HuH-7 (cell line): Measurements from ENCODE around the gene PPP1R18.

Source experiments
- DNase-seq: peaks from one replicate; pipeline ENCODE4 v3.0.0; 2011; ENCODE audit warnings: low spot score

The PPP1R18 gene

DNA sequence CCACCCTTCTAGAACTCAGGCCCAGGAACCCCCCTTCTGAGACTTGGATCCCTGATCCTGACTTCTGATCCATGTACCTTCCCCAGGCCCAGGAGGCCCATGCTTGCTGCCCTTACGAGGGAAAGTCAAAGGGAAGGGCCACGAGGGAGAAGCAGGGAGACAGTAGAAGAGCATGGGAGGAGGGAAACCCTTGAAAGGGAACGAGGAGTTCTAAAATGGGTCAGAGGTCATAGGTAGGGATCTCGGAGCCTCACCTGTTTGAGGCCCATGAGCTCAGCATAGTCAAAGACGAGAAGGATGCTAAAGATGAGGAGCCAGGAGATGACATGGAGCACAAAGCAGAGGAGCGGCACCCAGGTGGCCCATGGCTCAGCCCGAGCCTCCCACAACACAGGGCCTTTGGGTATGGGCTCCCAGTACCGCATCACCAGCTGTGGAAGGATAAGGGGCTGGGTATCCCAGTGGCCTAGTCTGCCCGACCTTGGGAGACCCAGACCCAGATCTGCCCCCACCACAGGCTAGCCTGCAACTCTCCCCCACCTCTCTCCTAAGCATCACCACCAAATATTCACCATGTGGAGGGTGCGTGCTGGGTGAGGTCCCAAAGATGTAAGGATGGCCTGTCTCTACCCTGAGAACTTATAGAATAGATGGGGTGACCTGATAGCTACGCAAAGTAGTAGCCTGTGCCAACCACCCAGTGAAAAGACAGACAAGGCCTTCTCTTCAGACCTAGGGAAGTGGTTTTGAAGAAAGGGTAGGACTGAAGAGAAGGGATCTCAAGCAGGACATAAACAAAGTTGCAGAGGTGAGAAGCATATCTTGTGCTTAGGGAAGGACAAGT is 2.8 kb upstream of the PPP1R18 start:
- no peak for DNase-seq

DNA sequence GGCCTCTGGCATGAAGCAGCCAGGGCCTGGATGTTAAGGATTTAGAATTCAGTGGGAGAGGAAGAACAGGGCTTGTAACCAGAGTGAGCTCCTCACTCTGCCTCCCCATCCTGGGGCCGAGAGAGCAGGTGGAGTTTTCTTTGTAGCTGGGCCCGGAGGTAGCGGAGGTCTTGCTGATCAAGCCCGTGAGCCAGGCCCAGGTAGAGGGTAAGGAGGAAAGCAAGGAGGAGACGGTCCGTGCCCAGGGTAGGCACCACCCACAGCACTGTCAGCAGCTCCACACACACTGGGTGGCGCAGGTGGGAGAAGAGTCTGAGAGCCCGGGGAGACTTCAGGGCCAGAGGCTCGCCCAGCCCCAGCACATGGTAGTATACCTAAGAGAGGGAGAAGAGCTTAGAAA is 2.1 kb upstream of the PPP1R18 start:
- no peak for DNase-seq

DNA sequence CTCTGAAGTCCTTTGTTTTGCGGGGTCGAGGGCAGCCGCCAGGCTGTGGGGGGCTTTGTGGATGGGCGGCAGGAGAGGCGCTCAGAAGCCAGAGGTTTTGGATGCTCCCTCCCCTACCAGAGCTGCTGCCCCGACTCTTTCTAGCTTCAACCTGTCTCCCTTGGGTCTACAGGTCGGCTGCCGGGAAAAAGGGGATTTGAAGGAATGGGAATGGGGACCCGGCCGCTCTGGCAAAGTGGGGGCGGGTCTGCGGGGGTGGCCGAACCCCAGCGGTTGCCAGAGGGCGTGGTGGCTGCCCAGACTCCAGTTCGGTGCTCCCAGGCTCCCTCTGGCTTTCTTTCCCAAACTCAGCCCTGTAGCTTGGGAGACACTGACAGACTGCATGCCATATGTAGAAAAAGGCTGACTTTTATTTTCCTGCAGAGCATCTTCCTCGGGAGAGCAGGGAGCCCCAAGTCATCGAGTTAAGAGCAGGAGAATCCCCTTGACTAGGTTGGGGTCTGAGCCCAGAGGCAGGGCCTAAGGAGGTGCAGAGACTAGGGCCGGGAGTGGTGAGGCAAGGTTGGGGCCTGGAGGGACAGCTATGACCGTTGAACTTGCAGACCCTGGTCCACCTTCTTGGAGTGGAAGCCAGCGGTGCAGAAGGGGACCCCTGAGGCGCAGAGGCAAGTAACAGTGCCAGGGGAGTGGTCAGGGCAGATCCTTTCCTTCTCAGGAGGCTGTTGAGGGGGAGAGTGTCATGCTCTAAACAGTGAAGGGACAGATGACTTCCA is 1.4 kb upstream of the PPP1R18 start:
- DNase-seq: no peak

DNA sequence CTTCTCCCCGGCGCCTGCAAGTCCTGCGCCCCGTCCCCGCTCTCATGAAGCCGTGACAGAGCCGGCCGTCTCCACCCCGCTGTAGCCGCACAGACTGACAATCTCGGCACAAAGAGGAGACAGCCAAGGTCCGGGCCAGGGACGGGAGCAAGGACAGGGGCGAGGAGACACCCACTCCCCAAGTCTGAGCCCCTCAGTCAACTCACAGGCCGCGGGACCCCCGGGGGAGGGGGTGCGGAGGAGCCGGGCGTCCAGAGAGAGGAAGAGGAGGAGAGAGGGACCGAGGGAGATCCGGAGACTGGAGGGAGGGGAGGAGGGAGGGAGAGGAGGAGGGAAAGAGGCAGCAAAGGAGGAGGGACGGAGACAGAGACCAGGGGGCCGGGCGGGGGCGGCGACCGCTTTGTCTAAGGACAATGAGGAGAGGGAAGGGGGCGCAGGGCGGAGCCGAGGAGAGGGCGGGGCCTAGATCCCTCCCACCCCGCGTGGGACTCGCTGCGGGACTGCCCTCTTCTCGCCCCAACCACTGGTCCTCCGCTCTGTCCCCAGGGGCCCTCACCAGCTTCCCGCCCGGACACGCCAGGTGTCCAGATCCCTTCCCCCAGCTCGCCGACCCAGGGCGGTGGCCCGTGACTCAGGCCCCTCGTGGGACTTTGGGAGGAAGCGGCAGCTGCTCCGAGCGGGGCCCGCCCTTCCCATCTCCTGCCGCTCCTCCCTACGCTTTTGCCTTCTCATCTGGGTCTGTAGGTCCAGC is 638 bp upstream of the PPP1R18 start:
- peak; percentile 65 for DNase-seq

DNA sequence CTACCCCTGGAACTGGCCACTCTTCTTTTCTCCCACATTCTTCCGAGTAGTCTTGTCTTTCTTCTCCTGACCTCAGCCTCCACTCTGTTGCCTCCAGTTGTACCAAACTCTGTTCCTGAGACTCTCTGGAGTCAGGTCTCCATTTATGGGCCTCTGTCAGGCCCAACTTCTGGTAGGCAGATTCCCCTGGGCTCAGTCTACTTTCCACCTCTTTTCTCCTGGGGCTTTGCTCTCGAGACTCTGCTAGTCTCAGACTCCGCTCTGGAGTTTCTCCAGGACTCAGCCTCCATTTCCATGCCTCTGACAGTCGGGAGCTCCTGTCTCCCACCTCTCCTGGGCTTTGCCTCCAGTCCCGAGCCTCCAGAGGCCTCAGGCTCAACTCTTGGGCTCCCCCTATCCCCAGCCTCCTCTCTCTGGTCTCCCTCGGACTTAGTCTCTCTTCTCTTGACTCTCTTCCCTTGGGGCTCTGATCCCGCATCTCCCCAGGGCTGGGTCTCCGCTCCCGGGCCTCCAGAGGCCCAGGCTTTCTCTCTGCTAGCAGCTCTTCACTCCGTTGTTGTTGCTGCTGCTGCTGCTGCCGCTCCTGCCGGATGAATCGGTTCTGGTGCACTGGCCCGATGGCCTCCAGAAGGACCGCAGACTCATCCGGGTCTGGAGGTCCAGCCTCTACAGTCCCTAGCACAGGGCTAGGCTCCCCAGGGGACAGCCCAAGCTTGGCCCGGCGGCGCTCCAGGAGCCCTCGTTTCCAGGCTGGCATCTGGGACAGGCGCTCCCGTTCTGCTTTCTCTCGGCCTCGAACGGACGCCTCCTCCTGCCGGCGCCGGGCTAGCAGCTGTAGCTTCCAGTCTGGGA is 1.1 kb downstream of the PPP1R18 start:
- no peak for DNase-seq

DNA sequence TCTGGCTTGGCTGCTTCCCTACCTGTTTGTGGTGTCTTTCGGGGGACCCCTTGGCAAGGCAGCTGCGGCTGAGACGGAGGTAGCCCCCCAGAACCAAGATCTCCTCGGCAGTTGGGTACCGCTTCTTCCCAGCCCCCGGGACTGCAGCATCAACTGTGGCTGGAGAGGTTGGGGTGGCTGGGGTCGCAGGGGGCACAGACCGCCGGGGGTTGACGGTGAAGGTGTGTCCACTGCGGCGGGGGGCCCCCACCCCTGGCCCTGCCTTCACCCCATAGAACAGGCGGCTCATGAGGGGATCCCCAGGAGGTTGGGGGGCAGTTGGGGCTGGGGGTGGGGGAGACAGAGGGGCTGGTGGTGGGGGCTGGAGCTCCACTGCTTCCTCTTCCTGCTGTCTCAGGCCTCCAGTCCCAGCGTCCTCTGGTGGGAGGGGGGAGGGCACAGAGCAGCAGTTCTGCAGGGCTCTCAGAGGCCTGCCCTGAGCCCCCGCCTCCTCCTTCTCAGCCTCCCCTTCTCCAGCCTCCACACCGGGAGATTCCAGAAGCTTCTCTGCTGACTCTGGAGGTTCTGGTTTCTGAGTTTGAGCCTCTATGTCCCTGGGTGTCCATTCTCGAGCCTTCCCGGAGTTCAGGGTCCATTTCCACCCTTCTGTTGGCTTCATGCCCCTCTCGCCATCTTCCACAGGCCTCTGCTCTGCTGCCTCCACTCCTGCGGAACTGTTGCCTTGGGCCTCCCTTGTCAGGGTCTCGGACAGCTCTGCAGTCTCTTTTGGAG is 1.9 kb downstream of the PPP1R18 start:
- DNase-seq: no peak

DNA sequence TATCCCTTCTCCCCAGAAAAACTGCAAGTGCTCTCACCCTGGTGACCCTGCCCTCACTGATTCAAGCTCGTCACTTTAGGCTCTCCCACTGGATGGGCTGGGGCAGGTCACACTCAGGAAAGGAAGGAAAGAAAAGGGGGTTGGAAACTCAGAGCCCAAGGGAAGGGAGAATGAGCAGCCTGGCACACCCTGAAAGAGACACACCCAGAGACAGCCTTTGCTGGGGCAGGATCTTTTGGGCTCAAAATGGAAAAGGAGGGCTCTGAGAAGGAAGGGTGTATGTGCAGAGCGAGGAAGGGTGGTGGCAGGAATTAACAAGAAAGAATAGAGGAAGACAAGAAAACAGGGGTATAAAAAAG is 2.5 kb downstream of the PPP1R18 start:
- no peak for DNase-seq

DNA sequence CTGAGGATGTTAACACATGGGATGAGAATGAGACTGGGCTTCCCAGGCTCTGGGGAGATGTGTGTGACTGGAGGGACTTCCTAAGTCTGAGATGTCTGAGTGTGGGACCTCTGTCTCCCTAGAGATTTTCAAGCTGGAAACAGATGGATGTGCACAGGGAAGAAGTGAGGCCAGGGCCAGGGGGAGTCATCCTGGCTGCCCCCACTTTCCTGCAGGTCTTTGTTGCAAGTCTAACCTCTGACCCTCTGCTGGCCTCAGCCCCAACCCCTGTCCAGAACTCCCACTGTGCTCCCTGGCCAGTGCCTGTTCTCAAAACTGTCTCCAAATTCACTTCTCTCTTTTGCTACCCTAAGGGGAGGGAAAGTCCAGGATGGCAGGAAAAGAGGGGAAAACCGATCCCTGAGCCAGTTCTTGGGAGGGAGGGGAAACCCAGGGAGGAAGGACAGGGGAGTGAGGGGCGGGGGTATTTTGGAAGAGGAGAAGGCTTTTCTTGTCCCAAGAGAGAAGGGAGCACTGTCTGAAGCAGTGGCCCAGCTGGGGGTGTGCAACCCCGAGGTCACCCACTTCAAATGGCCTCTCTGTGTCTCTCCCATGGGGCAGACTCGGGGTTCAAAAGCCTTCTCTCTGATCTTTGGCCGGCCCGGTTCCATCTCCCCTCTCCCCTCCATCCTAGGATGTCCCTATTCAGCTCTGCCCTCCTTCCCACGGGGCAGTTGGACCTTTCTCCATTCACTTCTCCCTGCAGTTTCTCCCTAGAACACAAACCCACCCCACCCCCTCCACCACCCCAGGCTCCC is 3.1 kb downstream of the PPP1R18 start:
- DNase-seq: no peak

DNA sequence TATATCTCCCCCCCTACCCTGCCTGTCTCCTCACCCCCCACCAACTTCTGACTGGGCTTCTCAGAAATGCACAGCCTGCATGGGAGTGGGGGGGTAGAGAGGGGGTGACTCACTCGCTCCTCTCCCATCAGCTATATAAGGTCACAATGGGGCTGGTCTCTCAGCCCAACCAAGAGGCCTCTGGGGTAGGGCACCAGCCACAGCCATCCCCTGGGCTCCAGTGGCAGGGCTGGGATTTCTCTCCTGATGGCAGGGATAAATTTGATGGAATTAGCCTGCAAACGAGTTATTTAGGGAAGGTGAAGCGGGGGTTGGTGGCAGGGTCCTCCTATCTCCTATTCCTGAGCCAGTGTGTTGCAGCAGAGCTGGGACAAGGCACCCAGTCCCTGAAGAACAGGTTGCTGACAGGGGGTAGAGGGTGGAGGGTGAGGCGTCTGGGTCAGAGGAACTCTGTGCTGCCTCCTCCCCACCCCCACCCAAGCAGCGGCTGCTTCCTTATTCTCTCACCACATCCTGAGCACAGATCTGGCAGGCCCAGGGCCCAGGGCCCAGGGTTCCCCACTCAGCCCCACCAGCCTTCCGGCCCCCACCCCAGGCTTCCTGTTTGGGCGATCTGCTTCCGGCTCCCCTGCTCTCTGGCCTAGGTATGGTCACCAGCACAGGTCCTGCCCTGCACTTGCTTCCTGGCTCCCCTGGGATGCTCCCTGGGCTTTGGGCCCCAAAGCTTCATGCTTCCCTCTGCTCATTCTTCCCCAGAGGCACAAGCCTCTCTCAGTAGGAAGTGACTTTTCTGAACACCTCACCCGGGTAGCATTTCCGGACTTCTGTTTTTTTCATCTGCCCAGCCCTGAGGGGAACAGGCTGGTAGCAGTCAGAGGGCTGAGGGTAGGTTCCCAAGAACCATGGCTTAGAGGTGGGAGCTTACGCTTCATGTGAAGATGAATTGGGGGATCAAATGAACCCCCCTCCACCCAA is 4.0 kb downstream of the PPP1R18 start:
- no peak for DNase-seq

DNA sequence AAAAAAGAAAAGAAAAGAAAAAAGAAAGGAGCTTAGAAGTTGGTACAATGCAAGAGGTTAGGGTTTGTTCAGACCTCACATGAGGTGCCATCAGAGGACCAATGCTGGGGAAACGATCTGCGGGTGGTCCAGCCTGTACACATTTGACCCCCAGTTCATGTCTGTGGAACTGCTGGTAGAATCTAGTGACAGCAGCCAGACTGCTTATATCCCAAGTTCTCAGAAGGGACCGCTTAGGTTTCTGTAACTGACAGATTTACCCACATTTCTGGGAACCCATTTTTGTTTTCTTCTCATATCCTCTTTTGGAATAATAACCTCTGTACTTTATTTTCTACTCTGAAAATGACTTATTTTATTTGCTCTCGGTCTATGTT is 4.7 kb downstream of the PPP1R18 start:
- DNase-seq: no peak

DNA sequence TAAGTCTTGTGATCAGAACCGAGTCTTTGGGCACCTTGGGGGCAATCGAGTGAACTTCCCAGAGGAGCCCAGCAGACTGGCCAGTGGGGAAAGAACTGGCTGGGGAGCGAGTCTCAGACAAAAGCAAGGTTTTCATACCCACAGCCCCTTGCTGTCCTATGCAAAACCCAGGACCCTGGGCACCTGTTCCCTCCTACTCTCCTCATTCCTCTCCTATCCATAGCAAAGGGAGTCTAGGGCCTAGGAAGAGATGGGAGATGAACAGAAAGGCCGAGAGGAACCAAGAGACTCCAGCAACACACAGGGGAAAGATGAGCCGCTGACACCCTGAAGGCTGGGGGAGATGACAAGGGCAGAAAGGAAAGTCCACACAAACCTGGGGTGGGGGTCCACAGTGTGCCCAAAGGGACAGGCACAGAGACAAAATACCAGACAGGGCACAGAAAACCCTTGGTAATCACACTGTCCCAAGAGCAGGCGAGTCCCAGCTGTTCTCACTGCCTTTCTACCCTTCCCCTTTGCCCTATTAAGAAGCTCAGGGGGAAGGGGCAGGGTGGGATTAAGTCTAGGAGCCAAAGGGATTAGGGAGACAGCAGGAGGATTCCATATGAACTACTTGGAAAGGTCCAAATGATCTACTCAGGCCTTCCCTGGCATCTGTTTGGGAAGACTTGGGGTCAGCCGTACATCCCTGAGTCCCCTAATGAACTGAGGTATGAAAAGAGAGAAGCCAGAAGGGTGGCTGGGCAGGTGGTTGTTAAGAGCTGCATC is 6.5 kb downstream of the PPP1R18 start:
- no peak for DNase-seq

DNA sequence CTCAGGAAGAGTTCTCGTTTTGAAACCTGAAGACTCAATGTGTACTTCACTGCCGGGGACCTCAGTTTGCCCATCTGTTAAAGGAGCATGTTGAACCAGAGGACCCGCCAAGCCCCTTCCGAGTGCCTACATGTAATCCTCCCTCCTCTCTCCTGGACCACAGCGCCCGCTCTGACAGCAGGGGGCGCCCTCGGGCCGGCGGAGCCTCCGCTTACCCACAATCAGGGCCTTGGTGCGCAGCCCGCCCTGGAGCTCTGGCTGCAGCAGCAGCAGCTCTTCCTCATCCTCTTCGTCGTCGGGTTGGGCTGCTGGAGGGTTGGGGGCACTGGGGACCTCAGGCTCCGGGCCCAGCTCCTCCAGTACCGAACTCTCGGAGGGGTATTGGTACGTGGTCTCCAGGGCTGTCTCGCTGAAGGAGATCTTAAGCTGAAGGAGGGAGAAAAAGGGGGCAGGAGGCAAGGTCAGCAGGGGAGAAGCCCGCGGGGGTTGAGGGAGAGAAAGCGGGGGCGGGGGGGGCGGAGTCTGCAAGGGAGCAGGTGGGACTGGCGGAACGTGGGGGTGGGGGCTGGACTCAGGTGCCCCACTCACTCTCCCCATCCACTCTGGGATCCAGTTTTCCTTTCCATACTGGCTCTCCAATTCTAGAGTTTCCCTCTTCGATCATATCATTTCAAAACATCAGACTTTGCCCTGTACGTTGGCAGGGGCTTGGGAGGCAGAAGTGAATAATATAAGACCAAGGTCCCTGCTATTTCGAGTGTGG is 7.3 kb downstream of the PPP1R18 start:
- DNase-seq: peak; percentile 83

DNA sequence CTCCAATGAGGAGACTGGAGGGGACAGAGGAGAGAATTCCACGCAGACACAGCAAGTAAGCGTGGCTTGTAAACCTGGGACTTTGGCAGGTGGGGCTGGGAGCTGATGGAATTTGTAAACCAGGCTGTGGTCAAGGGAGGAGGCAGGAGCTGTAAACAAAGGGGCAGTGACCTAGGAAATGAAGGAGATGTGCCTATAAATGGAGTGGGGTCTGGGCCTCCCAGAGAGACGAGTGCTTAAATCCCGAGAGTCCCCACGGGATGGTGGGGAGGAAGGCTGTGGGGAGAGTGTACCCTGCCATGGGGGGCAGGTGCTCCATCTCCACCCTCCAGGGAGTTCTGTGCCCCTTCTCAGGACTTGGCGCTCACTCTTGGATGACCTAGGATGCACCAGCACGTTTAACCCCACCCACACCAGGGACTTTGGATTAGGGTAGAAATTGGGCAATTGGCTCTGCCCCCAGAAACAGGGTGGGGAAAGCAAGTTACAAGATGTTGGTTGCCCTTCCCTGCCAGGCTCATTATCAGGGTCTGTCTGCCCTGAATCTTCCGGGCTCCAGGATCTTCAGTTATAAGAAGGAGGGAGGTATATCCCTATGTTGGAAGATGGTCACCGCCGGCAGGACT is 9.7 kb downstream of the PPP1R18 start:
- no peak for DNase-seq

DNA sequence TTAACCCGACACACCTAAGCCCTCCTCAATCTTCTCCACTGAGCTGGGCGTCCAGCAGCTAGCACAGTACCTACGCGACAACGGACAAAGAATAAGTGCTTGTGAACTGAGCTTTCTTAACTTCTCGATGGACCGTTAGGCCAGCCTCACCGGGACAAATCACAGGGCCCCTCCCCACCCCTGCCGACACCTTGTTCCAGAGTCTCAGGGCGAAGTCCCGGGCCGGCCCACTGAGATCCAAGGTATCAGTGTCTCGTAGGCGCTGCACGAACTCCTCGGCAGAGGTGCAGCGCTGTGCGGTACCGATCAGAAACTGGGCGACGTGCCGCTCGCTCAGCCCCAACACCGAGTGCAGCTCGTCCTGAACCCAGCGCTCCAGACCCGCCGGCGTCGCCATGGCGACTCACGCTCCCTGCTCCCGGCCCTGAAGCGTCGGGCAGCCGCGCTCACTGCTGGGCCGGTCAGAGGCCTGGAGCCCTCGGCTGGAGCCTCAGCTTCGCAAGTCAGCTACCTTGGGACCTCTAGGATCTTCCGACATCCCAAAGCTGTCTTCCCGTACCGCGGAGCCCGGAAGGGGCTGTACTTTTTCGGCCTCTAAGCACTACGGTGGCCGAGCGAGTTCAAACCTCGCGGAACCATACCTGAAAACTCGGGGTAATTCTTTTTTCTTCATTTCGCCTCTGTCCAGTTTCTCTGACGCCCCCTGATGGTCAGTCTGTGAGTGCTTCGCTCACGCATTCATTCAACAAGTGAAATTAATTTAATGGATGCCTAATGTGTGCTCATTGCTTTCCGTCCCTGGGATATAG is 13.8 kb downstream of the PPP1R18 start, which contains the start of gene DHX16:
Gene DHX16, minus strand, starts transcription at position 562 of the 809 bp plus-strand sequence. Its CDS starts 165 bp downstream, at position 397.
- peak; percentile 80 for DNase-seq

DNA sequence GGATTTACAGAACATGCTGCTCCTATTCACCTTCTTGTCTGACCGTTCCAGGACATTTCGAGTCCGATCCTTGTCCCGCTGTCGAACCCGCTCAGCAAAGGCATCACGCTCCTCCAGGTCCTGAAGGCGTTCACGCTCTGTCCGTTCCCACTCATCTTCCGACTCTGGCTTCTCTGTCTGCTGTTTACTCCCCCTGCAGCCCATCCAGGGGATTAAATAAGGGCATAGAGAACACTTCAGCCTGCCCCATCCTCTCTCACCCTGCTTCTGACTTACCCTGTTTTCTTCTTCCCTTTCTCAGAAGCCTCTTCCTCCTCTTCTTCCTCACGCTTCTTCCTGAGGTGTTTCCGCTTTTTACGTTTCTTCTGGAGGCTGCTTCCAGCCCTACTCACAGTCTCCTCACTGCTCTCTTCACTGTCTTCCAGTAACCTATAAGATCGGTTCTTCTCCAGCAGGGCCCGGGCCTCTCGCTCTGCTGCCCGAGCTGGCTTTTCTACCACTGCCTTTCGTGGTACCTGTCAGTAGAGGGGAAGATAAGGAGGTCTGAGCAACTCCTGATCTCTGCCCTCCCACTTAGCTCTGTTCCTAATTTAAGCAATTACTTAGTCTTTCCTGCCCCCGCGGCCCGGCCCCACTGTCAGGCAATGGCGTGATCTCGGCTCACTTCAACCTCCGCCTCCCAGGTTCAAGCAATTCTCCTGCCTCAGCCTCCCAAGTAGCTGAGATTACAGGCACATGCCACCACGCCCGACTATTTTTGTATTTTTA is 15.5 kb downstream of the PPP1R18 start:
- DNase-seq: peak; percentile 44
